HEK293 (cell line): ENCODE results near the gene GNG4.

Source experiments
- CTCF ChIA-PET: fragments of 350-600 bp; formaldehyde crosslinking; extraction: SDS; loops from one replicate; lab custom pipeline; 2021; ENCODE audit warnings: antibody characterized with exemption; lab: Yijun Ruan, JAX
- POLR2A ChIA-PET: fragments of 300-600 bp; formaldehyde crosslinking; extraction: SDS; loops from one replicate; lab custom pipeline; 2020; ENCODE audit warnings: antibody characterized with exemption, inconsistent platforms; lab: Yijun Ruan, JAX
- H3K27ac ChIP-seq: fragments of 200-500 bp; sonication (Bioruptor generic); 2 replicates; pipeline ENCODE4 v1.5.1; 2014; ENCODE audit warnings: low read depth, low read length, control low read depth, inconsistent platforms; ENCODE audit errors: extremely low read depth
- H3K36me3 ChIP-seq, 2 experiments: fragments of 200-500 bp in 1 of 2; sonication (Bioruptor generic) in 1 of 2; 1 replicate in 1 of 2; 2 replicates in 1 of 2; pipeline ENCODE4 v1.5.1; 2014 to 2017; ENCODE audit warnings: inconsistent platforms in 2 of 2, low read length in 2 of 2; ENCODE audit not compliant: control insufficient read depth in 2 of 2, insufficient read depth in 1 of 2
- H3K4me1 ChIP-seq: fragments of 200-500 bp; sonication (Bioruptor generic); 2 replicates; pipeline ENCODE4 v1.5.1; 2014; ENCODE audit warnings: mild to moderate bottlenecking, low read length, inconsistent platforms; ENCODE audit not compliant: control insufficient read depth, insufficient read depth
- H3K4me3 ChIP-seq: 2 replicates; pipeline ENCODE4 v1.5.1; 2011; ENCODE audit warnings: low read depth, mild to moderate bottlenecking, control low read depth, low read length, moderate library complexity
- H3K9me3 ChIP-seq: fragments of 200-500 bp; sonication (Bioruptor generic); 2 replicates; pipeline ENCODE4 v1.5.1; 2014; ENCODE audit warnings: low read depth, low read length, inconsistent platforms; ENCODE audit not compliant: control insufficient read depth, insufficient read depth
- ATF2 ChIP-seq: fragments of 450-650 bp; formaldehyde crosslinking; IDR thresholded peaks from 2 replicates; pipeline ENCODE4 v1.5.1; 2016; ENCODE audit warnings: missing biosample characterization, missing genetic modification characterization, low read depth
- GLI4 ChIP-seq: fragments of 450-650 bp; formaldehyde crosslinking; IDR thresholded peaks from 2 replicates; pipeline ENCODE4 v1.5.1; 2016; ENCODE audit warnings: missing biosample characterization, missing genetic modification characterization
- HOXA7 ChIP-seq: sonication (generic); formaldehyde crosslinking; IDR thresholded peaks from 2 replicates; pipeline ENCODE4 v1.8.1; 2022; ENCODE audit warnings: missing genetic modification reagents, borderline replicate concordance
- HOXC10 ChIP-seq: sonication (generic); formaldehyde crosslinking; IDR thresholded peaks from 2 replicates; pipeline ENCODE4 v1.8.1; 2023; ENCODE audit warnings: mild to moderate bottlenecking, missing genetic modification reagents
- MYNN ChIP-seq: fragments of 450-650 bp; formaldehyde crosslinking; IDR thresholded peaks from 2 replicates; pipeline ENCODE4 v1.5.1; 2016; ENCODE audit warnings: missing biosample characterization, missing genetic modification characterization, borderline replicate concordance
- PRDM2 ChIP-seq: fragments of 450-650 bp; formaldehyde crosslinking; IDR thresholded peaks from 2 replicates; pipeline ENCODE4 v1.5.1; 2016; ENCODE audit warnings: missing biosample characterization, missing genetic modification characterization, borderline replicate concordance
- PRDM6 ChIP-seq: fragments of 450-650 bp; formaldehyde crosslinking; IDR thresholded peaks from 2 replicates; pipeline ENCODE4 v1.5.1; 2017; ENCODE audit warnings: missing biosample characterization, missing genetic modification characterization
- WT1 ChIP-seq: fragments of 450-650 bp; formaldehyde crosslinking; IDR thresholded peaks from 2 replicates; pipeline ENCODE4 v1.5.1; 2016; ENCODE audit warnings: missing biosample characterization, missing genetic modification characterization
- ZBTB8A ChIP-seq: fragments of 450-650 bp; formaldehyde crosslinking; IDR thresholded peaks from 2 replicates; pipeline ENCODE4 v1.5.1; 2016; ENCODE audit warnings: missing biosample characterization, missing genetic modification characterization
- ZNF132 ChIP-seq: fragments of 450-650 bp; formaldehyde crosslinking; IDR thresholded peaks from 2 replicates; pipeline ENCODE4 v1.5.1; 2017; ENCODE audit warnings: missing biosample characterization, missing genetic modification characterization, borderline replicate concordance
- ZNF16 ChIP-seq: fragments of 450-650 bp; formaldehyde crosslinking; IDR thresholded peaks from 2 replicates; pipeline ENCODE4 v1.5.1; 2016; ENCODE audit warnings: low read depth, missing biosample characterization, missing genetic modification characterization
- ZNF248 ChIP-seq: fragments of 450-650 bp; formaldehyde crosslinking; IDR thresholded peaks from 2 replicates; pipeline ENCODE4 v1.5.1; 2017; ENCODE audit warnings: missing biosample characterization, missing genetic modification characterization
- ZNF416 ChIP-seq: fragments of 450-650 bp; formaldehyde crosslinking; IDR thresholded peaks from 2 replicates; pipeline ENCODE4 v1.5.1; 2016; ENCODE audit warnings: missing biosample characterization, missing genetic modification characterization
- ZNF433 ChIP-seq: fragments of 450-650 bp; formaldehyde crosslinking; IDR thresholded peaks from 2 replicates; pipeline ENCODE4 v1.5.1; 2016; ENCODE audit warnings: missing biosample characterization, missing genetic modification characterization, low read depth
- ZNF473 ChIP-seq: fragments of 450-650 bp; formaldehyde crosslinking; IDR thresholded peaks from 2 replicates; pipeline ENCODE4 v1.5.1; 2017; ENCODE audit warnings: missing biosample characterization, missing genetic modification characterization
- ZNF501 ChIP-seq: fragments of 450-650 bp; formaldehyde crosslinking; IDR thresholded peaks from 2 replicates; pipeline ENCODE4 v1.5.1; 2016; ENCODE audit warnings: missing biosample characterization, missing genetic modification characterization
- ZNF670 ChIP-seq: fragments of 450-650 bp; formaldehyde crosslinking; IDR thresholded peaks from 2 replicates; pipeline ENCODE4 v1.5.1; 2016; ENCODE audit warnings: missing biosample characterization, missing genetic modification characterization, low read depth
- ZNF707 ChIP-seq: fragments of 450-650 bp; formaldehyde crosslinking; IDR thresholded peaks from 2 replicates; pipeline ENCODE4 v1.5.1; 2016; ENCODE audit warnings: missing biosample characterization, missing genetic modification characterization
- ZNF792 ChIP-seq: fragments of 450-650 bp; formaldehyde crosslinking; IDR thresholded peaks from 2 replicates; pipeline ENCODE4 v1.5.1; 2016; ENCODE audit warnings: missing biosample characterization, missing genetic modification characterization

Gene GNG4

GRCh38 chr1:235689356-235689755 lies 39.8 kb upstream of the GNG4 start:
- ChIA-PET POLR2A (no interaction called here), CTCF (interaction anchor here (0.7 kb wide), 1 partner anchor 50 kb away, joined by 3 read pairs; no protein-coding TSS in a partner anchor)
- Histone ChIP-seq H3K4me1 (no peaks in the 10 kb centered on the region), H3K36me3 (peaks cover 5 to 9% of the 10 kb centered on the region in 2 experiments; a peak in 2 of 3 replicates), H3K9me3 (no peaks in the 10 kb centered on the region), H3K4me3 (no peak overlapping the region), H3K27ac (no peak overlapping the region)
- no peak for TF ChIP-seq ZBTB8A (tag by site-specific recombination)
- TF ChIP-seq ZNF433 (tag by site-specific recombination) = no peak
- no peak for TF ChIP-seq ZNF416 (tag by site-specific recombination)
- TF ChIP-seq ZNF707 (tag by site-specific recombination) = no peak
- no peak for TF ChIP-seq PRDM2 (tag by site-specific recombination)
- no peak for TF ChIP-seq ZNF132 (tag by site-specific recombination)
- no peak for TF ChIP-seq ZNF792
- no peak for TF ChIP-seq MYNN
- TF ChIP-seq HOXA7 (CRISPR knock-in tag) = no peak
- TF ChIP-seq ZNF248 (tag by site-specific recombination) = no peak
- no peak for TF ChIP-seq ZNF473 (tag by site-specific recombination)
- no peak for TF ChIP-seq GLI4 (tag by site-specific recombination)
- TF ChIP-seq ZNF16 = no peak
- TF ChIP-seq PRDM6 (tag by site-specific recombination) = no peak
- no peak for TF ChIP-seq ZNF670 (tag by site-specific recombination)
- no peak for TF ChIP-seq HOXC10 (CRISPR knock-in tag)
- no peak for TF ChIP-seq ZNF501 (tag by site-specific recombination)

- no peaks in the 10 kb centered on the region for H3K9me3 ChIP-seq
- ChIA-PET POLR2A (no interaction called here), CTCF (interaction anchor here (0.6 kb wide), 2 partner anchors 161 to 174 kb away, joined by 3 read pairs; no protein-coding TSS in a partner anchor)
- H3K4me3 ChIP-seq = no peak overlapping the region
- H3K27ac ChIP-seq = no peak overlapping the region
- peaks cover 5 to 9% of the 10 kb centered on the region in 2 experiments; a peak in 2 of 3 replicates for H3K36me3 ChIP-seq
- H3K4me1 ChIP-seq = no peaks in the 10 kb centered on the region
- TF ChIP-seq WT1 (tag by site-specific recombination) (no peak), ATF2 (tag by site-specific recombination) (0 out of 2 replicates have a peak, but pooled peaks have one; percentile 48)
These were observed 38.5 kb upstream of the GNG4 start for GRCh38 chr1:235688096-235688495.
